Endometrial microvascular endothelial cells (primary cell): Measurements from ENCODE around the gene THADA. TPM values are rescaled to one million over a fixed set of nuclear protein-coding genes. Genes with fewer than 3 reads are reported as not detected.

Source experiments
- in situ Hi-C: cut with HindIII; loops from 2 replicates; pipeline ENCODE4 v1.10.0; 2017; ENCODE audit warnings: low sequenced_read_pairs, low pct_unique_long_range_greater_than_20kb; ENCODE audit errors: inconsistent ontology term
- total RNA-seq: library from RNA; depleted of rRNA; stranded (reverse); fragments of >200 nt; gene quantifications from one replicate; pipeline ENCODE4 v1.2.3, GENCODE V29; 2015; ENCODE audit errors: inconsistent ontology term

The THADA gene
- total RNA-seq, 1 donor from 2014 or later, result 24.1 TPM

GRCh38 chr2:43230951-43231827 lies 364.6 kb downstream of the THADA start:
- in situ Hi-C loops, result no loop called here

- in situ Hi-C loops, result no loop called here
Measured at GRCh38 chr2:43230351-43230885, 365.4 kb downstream of the THADA start.

- in situ Hi-C loops, result no loop called here
Measured at GRCh38 chr2:43228756-43229659, 366.8 kb downstream of the THADA start.

- in situ Hi-C loops, result no loop called here
Measured at GRCh38 chr2:43228321-43228751, 367.5 kb downstream of the THADA start.

GRCh38 chr2:43227830-43228281 lies 368.0 kb downstream of the THADA start:
- in situ Hi-C loops, result no loop called here

- in situ Hi-C loops, result no loop called here
Measured at GRCh38 chr2:43226955-43227829, 368.6 kb downstream of the THADA start.

GRCh38 chr2:43226558-43226954 lies 369.3 kb downstream of the THADA start, which contains the start of gene ZFP36L2:
ZFP36L2 (minus strand) TSS chr2:43226606; CDS start chr2:43226315, 291 bp downstream.
- in situ Hi-C loops, result no loop called here

GRCh38 chr2:43225788-43226557 lies 369.9 kb downstream of the THADA start:
- in situ Hi-C loops, result no loop called here

- in situ Hi-C loops, result no loop called here
Measured at GRCh38 chr2:43225093-43225787, 370.6 kb downstream of the THADA start.

GRCh38 chr2:43224571-43225092 lies 371.2 kb downstream of the THADA start:
- in situ Hi-C loops, result loop anchor here (5.0 kb wide), 1 partner anchor 52 kb away; no protein-coding TSS in a partner anchor

GRCh38 chr2:43224131-43224570 lies 371.7 kb downstream of the THADA start:
- in situ Hi-C loops, result loop anchor here (5.0 kb wide), 1 partner anchor 52 kb away; no protein-coding TSS in a partner anchor

- in situ Hi-C loops, result loop anchor here (5.0 kb wide), 1 partner anchor 51 kb away; no protein-coding TSS in a partner anchor
Measured at GRCh38 chr2:43223521-43224001, 372.3 kb downstream of the THADA start.

- in situ Hi-C loops, result loop anchor here (5.0 kb wide), 1 partner anchor 50 kb away; no protein-coding TSS in a partner anchor
Measured at GRCh38 chr2:43222475-43223309, 373.1 kb downstream of the THADA start.

- in situ Hi-C loops, result loop anchor here (5.0 kb wide), 1 partner anchor 50 kb away; no protein-coding TSS in a partner anchor
Measured at GRCh38 chr2:43221763-43222474, 373.9 kb downstream of the THADA start.
